ENCODE results near the gene KCNN3.

The KCNN3 gene

DNA sequence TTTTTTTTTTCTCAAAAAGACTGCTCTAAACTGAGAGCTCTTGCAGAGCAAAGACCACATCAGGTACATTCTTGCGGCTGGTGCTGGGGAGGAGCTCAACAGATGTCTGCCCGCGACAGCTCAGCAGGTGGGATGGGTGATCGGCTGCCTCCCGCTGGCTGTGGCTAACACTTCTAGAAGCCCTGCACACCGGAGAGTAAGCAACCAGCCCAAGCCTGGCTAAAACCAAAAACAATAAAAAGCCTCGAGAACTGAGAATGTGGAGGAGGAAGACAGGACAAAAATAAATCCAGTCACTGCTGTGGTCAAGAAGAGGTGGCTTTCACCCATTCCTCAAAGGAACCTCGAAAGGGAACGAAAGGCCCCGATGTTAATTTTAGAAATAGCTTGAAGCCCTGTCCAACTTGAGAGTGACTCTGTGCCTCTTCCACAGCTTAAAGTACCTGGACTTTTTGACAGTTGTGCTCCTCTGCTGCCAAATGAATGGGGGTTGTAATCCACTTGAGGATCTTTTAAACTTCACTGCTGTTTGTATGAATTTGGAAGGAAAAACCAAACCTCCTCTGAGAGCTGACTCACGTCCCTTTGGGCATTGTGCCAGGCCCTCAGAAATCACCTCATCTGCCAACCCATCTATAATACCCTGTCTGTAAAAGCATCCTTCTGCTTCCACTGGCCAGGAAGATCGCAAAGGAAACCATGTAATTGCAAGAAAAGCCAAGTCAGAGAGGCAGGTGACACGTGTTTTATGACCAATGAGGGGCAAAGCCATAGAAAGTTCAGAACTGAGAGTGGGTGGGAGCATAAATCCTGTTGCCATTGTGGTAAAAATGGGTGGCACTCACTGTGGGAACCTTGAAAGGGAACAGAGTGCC lies 78.6 kb downstream of the KCNN3 start:
- DNase-seq, result peak; percentile 83

DNA sequence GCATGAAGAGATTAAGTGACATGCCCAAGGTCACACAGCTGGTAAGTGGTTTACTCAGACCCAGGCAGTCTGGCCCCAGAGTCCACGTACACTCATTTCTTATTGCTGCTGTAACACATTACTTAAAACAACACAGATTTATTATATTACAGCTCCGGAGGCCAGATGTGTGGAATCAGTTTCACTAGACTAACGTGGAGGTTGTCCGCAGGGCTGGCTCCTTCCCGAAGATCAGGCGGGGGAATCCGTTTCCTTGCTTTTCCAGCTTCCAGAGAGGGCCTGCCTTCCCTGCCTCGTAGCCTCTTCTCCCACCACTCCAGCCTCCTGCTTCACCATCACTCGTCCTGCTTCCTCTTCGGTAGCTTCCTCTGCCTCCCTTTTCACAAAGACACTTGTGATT lies 81.2 kb downstream of the KCNN3 start:
- no peak for DNase-seq

DNA sequence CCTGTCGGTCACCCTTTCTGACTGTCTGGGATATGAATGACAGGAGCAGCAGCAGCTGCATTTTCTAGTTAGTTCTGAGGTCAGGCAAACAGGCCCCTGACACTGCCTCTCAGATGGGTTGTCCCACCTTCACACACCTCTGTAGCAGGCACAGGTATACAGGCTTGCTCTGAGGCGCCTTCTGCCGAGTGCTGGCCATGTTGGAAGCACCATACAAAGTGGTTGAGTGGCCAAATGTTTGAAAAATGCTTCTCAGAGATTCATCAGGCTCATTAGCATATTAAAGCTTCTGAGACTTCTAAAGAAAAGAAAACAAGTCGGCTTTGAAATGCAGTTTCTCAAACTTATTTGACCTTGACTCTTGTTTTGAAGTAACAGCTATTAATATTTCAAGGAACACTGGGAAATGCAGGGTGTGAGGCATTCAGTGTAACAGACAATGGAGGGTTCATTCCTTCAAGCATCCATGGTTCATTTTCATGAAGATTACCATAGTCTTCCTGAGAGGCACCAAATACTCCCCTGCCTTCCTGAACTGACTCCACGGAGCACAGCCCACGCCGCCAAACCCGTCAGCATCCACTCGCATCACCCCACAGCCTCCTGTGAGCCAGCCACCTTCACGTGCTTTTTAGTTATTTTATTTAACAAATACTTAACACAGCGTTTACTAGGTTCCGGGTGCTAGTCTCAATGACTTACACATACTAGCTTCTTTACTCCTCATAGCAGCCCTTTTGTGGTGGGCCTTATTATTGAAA lies 81.8 kb downstream of the KCNN3 start:
- no peak for DNase-seq

DNA sequence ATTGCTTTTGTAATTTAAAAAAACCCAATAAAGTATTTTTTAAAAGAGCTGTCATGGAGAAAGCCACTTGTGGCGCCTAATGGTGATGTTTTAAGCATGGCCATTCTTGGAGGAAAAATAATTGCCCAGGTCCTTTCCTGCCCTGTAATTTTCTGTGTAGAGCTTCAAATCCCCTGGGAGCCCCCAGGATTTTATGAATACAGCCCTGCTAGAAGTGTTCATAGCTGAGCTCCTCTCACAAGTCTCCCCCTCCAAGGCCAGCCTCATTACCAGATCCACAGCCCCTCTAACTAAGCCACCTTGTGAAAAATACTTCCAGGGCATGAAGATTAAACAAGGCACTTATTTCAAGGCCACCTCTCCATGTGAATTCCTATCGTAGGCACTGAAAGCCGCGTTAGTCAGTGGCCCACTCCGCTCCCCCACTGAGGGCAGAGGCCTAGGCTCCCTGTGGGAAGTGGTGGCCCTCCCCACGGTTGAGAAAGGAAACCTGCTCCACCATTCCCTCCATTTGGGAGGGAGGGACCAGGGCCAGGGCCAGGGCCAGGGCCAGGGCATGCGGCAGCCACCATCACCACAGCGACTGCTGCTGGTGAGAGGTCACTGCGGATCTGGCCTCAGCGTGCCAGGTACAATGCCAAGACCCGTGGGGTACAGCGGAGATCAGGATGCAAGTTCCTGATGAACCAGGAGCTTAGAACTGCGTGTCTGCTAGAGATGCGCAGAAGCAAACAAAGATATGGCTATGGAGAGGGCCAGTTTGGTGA lies 83.1 kb downstream of the KCNN3 start:
- no peak for DNase-seq

- no peak for DNase-seq
Observed at GRCh38 chr1:154784924-154785531, 85.1 kb downstream of the KCNN3 start.

GRCh38 chr1:154784416-154784815 lies 85.7 kb downstream of the KCNN3 start:
- no peak for DNase-seq

GRCh38 chr1:154783976-154784375 lies 86.1 kb downstream of the KCNN3 start:
- DNase-seq, result no peak

DNA sequence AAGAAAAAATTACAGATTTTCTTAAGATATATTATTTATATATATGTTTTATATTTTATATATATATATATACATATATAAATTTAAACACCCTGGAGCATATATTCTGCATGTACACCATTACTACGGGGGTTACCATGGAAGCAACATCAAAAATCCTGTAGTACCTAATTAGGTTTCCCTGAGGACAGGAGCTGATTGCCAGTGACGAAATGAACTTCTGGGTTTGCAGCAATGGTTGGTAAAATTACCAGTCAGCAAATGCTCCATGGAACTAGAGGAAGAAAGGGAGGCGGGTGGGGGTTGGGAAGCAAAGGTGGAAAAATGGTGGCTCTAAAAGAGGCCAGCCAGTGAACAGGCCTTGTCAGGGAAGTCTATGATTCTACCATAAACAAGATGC lies 89.5 kb downstream of the KCNN3 start:
- no peak for DNase-seq

DNA sequence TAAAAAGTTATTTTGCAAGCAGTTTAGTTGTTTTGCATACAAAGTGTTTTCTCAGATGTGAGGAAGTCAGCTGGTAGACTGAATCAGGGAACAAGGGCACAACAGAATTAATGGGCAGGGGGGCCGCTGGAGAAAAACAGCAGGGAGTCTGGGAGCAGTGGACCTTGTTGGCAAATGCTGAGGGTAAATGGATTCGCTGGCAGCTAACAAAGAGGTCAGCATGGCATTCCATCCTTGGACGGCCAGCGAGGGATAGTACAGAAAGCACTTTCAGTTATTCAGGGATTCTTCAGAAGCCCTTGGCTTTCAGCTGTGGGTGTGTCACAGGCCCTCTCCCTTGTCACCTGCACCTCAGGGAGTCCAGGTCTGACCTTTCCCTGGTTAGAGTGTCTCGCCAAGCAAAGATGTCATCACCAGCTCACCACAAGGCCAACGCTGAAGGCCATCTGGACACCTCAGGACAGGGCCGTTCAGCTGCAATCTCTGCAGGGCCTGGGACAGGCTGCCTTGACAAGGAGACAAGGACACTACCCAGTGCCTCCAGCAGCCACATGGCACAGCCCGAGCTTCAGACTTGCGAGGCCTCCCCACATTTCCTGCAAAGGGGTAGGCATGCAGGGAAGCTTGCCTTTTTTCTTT lies 90.4 kb downstream of the KCNN3 start:
- DNase-seq, result no peak

DNA sequence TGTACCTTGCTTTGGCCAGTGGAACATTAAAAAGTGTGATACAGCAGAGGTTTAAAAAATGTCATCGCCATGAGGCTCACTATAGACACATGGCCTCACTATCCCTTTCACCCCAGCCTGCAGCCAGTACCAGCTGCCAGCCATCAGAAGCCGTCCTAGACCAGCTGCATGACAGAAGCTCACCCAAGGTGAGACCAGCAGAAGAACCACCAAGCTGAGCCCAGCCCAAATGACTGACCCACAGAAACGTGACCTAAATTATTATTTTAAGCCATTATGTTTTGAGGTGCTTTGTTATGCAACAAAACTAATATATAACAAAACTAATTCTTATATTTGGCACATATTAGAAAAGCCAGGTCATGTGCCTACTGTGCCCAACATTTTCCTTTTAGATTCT lies 91.1 kb downstream of the KCNN3 start:
- no peak for DNase-seq

DNA sequence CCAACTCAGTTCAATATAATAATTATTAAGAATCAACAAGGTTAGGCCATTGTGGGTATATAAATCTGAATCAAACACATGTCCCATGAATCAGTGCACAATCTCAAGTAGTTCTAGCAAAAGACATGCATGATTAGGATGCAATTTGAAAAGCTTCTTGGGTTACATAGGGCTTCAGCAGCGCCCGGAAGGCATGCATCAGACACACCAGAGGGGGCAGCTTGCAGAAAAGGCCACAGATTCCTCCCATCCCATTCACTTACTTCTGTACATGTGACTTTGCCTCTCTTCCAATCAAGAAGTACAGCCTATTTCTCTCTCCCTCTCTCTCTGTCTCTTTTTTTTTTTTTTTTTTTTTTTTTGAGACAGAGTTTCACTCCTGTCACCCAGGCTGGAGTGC lies 91.8 kb downstream of the KCNN3 start:
- no peak for DNase-seq

GRCh38 chr1:154777781-154778180 lies 92.3 kb downstream of the KCNN3 start:
- no peak for DNase-seq

- DNase-seq, result no peak
Observed at GRCh38 chr1:154777154-154777553, 92.9 kb downstream of the KCNN3 start.

DNA sequence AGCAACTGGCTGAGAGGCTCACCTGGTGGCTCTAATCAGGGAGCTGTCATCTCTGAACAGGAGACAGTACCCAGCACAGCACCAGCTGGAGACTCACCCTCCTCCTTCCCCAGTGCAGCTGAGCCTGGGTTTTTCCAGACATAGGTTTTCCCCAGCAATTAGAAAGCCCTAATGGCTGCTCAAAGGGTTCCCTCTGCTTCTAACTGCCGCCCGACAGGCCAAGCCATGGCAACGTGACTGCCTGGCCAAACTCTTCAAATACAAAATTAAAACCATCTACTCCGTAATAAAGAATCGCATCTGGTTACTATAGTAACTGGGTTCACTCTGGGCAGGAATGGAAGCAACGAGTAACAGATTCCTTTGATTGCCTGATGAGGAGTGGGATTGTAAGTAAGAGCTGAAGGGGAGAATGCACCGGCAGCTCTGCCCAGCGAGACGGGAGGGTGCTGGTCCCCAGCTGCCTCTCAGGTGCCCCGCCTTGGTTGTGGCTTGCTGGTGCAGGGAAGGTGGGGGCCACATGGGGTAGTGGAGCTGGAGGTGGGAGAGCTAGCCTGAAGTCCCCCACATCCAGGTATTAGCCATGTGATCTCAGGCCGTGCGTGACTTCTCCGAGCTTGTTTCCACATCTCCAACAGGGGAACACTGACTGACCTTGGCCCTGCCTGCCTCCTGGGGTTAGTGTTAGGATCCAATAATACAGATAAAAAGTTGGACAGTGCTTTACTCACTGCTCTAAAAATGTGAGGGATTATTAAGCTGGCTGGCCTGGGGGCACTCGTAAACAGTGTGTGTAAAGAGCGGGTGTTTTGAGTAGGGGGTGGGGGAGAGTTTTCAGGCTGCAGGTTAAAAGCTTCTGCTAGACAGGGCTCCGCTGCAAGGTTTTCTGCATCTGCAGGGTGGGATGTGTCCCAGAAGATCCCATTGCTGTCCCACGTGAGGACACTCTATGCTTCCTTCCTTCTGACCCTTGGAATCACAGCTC lies 94.2 kb downstream of the KCNN3 start:
- no peak for DNase-seq

DNA sequence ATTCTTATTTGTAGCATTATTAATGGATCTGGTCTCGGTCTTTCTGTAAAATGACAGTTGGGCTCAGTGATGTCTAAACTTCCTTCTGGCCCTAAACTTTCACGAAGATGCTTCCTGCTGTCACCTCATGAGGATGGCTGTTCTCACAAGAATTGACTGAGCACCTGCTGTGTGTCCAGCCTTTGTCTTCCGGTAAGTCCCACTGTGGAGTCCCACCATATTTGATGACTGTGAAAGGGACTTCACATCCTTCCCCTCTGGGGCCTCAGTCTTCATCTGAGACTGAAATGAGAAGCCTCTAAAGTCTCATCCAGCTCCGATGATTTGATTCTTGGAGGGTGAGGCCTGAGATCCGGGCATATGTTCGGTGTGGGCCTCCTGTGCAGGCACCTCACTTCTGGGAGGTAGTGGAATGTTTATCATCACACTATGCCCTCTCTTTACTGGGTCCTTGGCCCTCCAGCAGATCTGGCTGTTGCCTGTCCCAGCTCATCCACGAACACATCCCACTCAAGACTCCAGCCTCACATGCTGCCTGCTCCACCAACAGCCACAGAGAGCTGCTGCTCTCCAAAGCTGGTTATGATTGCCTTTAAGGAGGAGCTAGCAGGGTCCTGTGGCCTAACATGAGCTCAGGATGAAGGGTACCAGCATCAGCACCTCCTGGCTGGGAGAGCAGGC lies 95.8 kb downstream of the KCNN3 start:
- DNase-seq, result no peak

DNA sequence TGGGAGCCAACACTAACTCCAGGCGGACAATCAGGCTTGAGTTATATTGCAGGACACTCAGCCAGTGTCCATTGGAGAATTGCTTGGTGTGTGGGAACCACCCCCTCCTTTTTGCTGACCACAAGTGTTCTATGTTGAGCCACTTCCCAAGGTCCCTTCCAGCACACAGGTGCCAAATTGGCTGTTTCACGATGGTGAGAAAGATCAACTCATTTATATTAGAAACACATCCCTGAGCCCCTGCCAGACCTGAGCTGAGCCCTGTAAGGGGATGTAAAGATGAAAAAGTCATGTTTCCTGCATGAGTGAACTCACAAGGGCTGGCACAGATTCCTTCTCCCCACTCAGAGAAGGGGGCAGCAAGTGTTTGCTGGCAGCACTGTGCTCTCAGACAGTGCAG lies 96.5 kb downstream of the KCNN3 start:
- no peak for DNase-seq

DNA sequence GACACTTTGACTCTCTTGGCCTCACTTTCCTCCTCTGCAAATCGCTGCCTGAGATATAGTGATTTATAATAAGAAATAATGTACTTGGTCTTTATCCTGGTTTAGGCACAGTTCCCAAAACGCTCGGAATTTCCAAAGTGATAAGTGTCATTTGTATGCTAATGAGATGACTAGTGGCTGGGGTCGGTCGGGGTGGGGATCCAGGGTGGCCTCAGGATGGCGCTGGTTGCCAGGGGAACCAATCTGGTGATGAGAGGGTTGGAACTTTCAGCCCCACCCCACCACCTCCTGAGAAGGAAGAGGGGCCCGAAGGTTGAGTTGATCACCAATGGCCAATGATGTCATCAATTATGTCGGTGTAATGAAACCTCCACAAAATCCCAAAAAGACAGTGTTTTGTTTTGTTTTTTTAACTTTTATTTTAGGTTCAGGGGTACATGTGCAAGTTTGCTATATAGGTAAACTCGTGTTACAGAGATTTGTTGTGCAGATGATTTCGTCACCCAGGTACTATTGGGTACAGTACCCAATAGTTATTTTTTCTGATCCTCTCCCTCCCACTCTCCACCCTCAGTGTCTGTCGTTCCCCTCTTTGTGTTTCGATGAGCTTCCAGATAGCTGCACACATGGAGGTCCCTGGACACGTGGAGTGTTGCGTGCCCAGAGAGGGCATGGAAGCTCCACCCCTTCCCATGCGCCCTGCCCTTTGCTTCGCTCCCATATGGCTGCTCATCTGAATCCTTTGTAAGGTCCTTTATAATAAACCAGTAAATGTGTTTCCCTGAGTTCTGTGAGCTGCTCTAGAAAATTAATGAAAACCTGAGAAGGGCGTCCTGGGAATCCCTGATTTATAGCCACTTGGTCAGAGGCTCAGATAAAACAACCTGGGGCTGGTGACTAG lies 97.2 kb downstream of the KCNN3 start:
- DNase-seq, result no peak

DNA sequence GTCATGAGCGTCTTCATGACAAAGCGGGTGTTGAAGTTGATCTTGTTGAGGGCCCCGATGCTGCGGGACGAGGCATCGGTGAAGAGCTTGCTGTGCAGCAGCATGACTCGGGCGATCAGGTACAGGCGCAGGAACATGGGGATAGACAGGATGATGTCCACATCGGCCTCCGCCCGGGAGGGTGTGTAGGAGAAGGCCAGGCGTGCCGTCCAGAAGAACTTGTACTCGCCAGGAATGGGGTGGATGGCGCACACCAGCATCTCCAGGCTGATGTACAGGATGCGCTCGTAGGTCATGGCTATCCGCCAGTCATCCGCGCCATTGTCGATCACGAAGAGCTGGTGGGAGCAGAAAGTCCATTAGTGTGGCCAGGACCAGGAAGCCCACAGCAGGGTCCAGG lies 98.0 kb downstream of the KCNN3 start:
- no peak for DNase-seq

DNA sequence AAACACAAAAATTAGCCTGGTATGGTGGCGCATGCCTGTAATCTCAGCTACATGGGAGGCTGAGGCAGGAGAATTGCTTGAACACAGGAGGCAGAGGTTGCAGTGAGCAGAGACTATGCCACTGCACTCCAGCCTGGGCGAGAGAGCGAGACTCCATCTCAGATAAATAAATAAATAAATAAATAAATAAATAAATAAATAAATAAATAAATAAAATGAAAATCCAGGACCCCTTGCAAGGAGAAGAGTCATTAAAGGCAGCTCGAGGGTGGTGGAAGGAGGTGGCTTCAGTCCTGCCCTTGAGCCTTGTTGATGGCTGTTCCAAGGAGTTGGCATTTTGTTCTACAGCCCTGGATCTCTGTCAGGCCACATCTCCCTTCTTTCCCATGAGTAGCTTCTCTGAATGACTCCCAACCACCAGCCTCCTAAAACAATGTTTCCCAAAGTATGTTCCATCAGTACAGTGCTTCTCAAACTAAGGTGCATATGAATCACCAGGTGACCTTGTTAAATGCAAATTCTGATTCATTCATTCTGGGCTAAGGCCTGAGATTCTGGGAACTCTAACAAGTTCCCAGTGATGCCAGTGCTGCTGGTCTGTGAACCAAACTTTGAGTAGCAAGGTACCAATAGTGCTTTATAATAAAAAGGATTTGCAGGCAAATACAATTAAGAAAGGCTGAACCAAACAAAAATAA lies 99.0 kb downstream of the KCNN3 start:
- no peak for DNase-seq
